Spinal cord (tissue), 4 donors: ENCODE measurements around the gene IFI30. TPM values are rescaled to one million over a fixed set of nuclear protein-coding genes. Genes with fewer than 3 reads are reported as not detected.

ENCODE experiments used
- polyA plus RNA-seq, 2 donors: library from polyadenylated mRNA; unstranded; fragments of 120-200 nt; gene quantifications; one replicate each; pipeline ENCODE4 v1.2.1, GENCODE V29; 2013; ENCODE audit not compliant: insufficient read length in 2 of 2
- small RNA-seq: library from RNA; depleted of rRNA; stranded (forward); fragments of <200 nt; gene quantifications from one replicate; pipeline ENCODE3, GENCODE V24; 2014; ENCODE audit warnings: low replicate concordance
- total RNA-seq, 2 donors: library from RNA; depleted of rRNA in 1 of 2; stranded (reverse); fragments of 120-200 nt in 1 of 2; fragments of >200 nt in 1 of 2; gene quantifications; one replicate each; pipeline versions ENCODE4 v1.2.3 to v1.2.4, GENCODE V29; 2013 to 2014

IFI30 gene
- total and polyA plus RNA-seq, 4 donors: 1.9 to 14.6 (median 6.5) TPM

Small RNA genes within 50 kb of the gene (small RNA-seq; reads per million reads assigned to genes)
- not detected for gene IFI30

Other genes with a start within 250 kb of the IFI30 start
- gene CCDC124, start 240.8 kb upstream of the IFI30 start, total RNA-seq: 10 to 100 TPM; 24.5 to 28.4 TPM
- gene CCDC124, start 240.8 kb upstream of the IFI30 start, polyA plus RNA-seq: 100 to 1,000 TPM; 139 to 142 TPM
- 10 to 100 TPM in 1 of 2 donors, 1 to 10 TPM in 1; 7.3 to 14.0 TPM for gene KCNN1, start 206.7 kb upstream of the IFI30 start, total RNA-seq
- gene KCNN1, start 206.7 kb upstream of the IFI30 start, polyA plus RNA-seq: 10 to 100 TPM; 40.3 to 45.1 TPM
- 1 to 10 TPM; 6.4 to 8.0 TPM for gene ARRDC2, start 165.6 kb upstream of the IFI30 start, total RNA-seq
- gene ARRDC2, start 165.6 kb upstream of the IFI30 start, polyA plus RNA-seq: 1 to 10 TPM; 4.9 to 5.3 TPM
- gene IL12RB1, start 86.9 kb upstream of the IFI30 start, total RNA-seq: under 1 TPM; 0.40 to 0.50 TPM
- under 1 TPM; 0.66 to 0.93 TPM for gene IL12RB1, start 86.9 kb upstream of the IFI30 start, polyA plus RNA-seq
- gene MAST3, start 76.0 kb upstream of the IFI30 start, total RNA-seq: 1 to 10 TPM; 5.8 to 8.9 TPM
- 10 to 100 TPM; 17.3 to 22.0 TPM for gene MAST3, start 76.0 kb upstream of the IFI30 start, polyA plus RNA-seq
- gene PIK3R2, start 20.6 kb upstream of the IFI30 start, total RNA-seq: 10 to 100 TPM; 14.1 to 37.2 TPM
- gene PIK3R2, start 20.6 kb upstream of the IFI30 start, polyA plus RNA-seq: 100 to 1,000 TPM; 115 to 134 TPM
- gene MPV17L2, start 19.4 kb downstream of the IFI30 start, total RNA-seq: 10 to 100 TPM in 1 of 2 donors, 1 to 10 TPM in 1; 4.7 to 10.4 TPM
- gene MPV17L2, start 19.4 kb downstream of the IFI30 start, polyA plus RNA-seq: 10 to 100 TPM; 13.8 to 14.7 TPM
- gene RAB3A, start 30.2 kb downstream of the IFI30 start, total RNA-seq: 10 to 100 TPM; 26.7 to 86.6 TPM
- 100 to 1,000 TPM; 336 to 342 TPM for gene RAB3A, start 30.2 kb downstream of the IFI30 start, polyA plus RNA-seq
- 1 to 10 TPM in 1 of 2 donors, under 1 TPM in 1; 0.88 to 2.6 TPM for gene PDE4C, start 52.6 kb downstream of the IFI30 start, total RNA-seq
- 1 to 10 TPM; 1.1 to 1.7 TPM for gene PDE4C, start 52.6 kb downstream of the IFI30 start, polyA plus RNA-seq
- 1 to 10 TPM in 1 of 2 donors, under 1 TPM in 1; 0.59 to 4.4 TPM for gene IQCN, start 100.6 kb downstream of the IFI30 start, total RNA-seq
- gene IQCN, start 100.6 kb downstream of the IFI30 start, polyA plus RNA-seq: 1 to 10 TPM; 5.0 to 9.0 TPM
- 100 to 1,000 TPM in 1 of 2 donors, 10 to 100 TPM in 1; 73.2 to 101 TPM for gene JUND, start 107.8 kb downstream of the IFI30 start, total RNA-seq
- gene JUND, start 107.8 kb downstream of the IFI30 start, polyA plus RNA-seq: 100 to 1,000 TPM; 127 to 136 TPM
- 100 to 1,000 TPM in 1 of 2 donors, 10 to 100 TPM in 1; 69.4 to 120 TPM for gene LSM4, start 149.3 kb downstream of the IFI30 start, total RNA-seq
- 100 to 1,000 TPM; 104 to 105 TPM for gene LSM4, start 149.3 kb downstream of the IFI30 start, polyA plus RNA-seq
- 10 to 100 TPM; 16.2 to 28.4 TPM for gene PGPEP1, start 166.8 kb downstream of the IFI30 start, total RNA-seq
- gene PGPEP1, start 166.8 kb downstream of the IFI30 start, polyA plus RNA-seq: 10 to 100 TPM; 21.5 to 33.5 TPM
- 1 to 10 TPM; 1.7 to 4.2 TPM for gene GDF15, start 212.3 kb downstream of the IFI30 start, total RNA-seq
- gene GDF15, start 212.3 kb downstream of the IFI30 start, polyA plus RNA-seq: 1 to 10 TPM in 1 of 2 donors, under 1 TPM in 1; 0.89 to 2.2 TPM
- gene LRRC25, start 223.8 kb downstream of the IFI30 start, total RNA-seq: 1 to 10 TPM; 1.8 to 2.4 TPM
- gene LRRC25, start 223.8 kb downstream of the IFI30 start, polyA plus RNA-seq: 1 to 10 TPM; 1.3 to 1.4 TPM
- 100 to 1,000 TPM in 1 of 2 donors, 10 to 100 TPM in 1; 33.5 to 101 TPM for gene SSBP4, start 245.6 kb downstream of the IFI30 start, total RNA-seq
- 100 to 1,000 TPM; 154 to 166 TPM for gene SSBP4, start 245.6 kb downstream of the IFI30 start, polyA plus RNA-seq